ENCODE data around the gene EIF2B4.

EIF2B4 gene

GRCh38 chr2:27315122-27315521 is 55.0 kb downstream of the EIF2B4 start:
- no peaks in the 10 kb centered on the region for H3K27me3 ChIP-seq (ENCODE audit: control insufficient read depth in 1 of 2, insufficient read depth in 2 of 2, low read length in 2 of 2)
- peaks cover 0 to 13% of the 10 kb centered on the region in 2 donors for H3K36me3 ChIP-seq (ENCODE audit: control insufficient read depth in 1 of 2, insufficient read depth in 2 of 2, low read length in 2 of 2)

DNA sequence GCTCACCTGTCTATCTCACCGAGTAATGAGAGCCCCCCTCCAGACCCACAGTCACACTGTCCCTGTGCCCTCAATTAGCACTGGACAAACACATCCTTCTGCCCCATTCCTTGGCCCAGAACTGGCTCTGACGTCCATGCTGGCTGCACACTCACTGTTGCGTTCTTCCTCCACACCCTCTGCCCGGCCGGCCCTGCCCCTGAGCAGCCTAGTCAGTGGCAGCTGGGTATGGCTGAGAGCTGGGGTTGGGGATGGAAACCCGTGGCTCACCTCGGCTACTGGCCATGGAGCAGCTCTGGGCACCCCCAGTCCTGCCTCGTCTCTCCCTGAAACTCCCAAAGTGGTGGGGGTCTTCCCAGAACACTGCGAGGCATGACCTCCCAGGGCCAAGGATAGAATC is 55.4 kb downstream of the EIF2B4 start:
- Histone ChIP-seq H3K4me3 (ENCODE audit: low read depth in 1 of 2, low read length in 2 of 2) (no peak overlapping the region), H3K4me1 (ENCODE audit: control insufficient read depth in 1 of 2, insufficient read depth in 2 of 2, low read length in 2 of 2) (no peaks in the 10 kb centered on the region), H3K27ac (ENCODE audit: low read depth, low read length) (no peak overlapping the region), H3K36me3 (ENCODE audit: control insufficient read depth in 1 of 2, insufficient read depth in 2 of 2, low read length in 2 of 2) (peaks cover 0 to 15% of the 10 kb centered on the region in 2 donors), H3K9me3 (ENCODE audit: control insufficient read depth in 1 of 2, low read length in 2 of 2) (no peaks in the 10 kb centered on the region), H3K9ac (ENCODE audit: low read depth in 1 of 2, low read length in 2 of 2) (no peak overlapping the region), H3K27me3 (ENCODE audit: control insufficient read depth in 1 of 2, insufficient read depth in 2 of 2, low read length in 2 of 2) (no peaks in the 10 kb centered on the region)

More at GRCh38 chr2:27315122-27315521, 55.0 kb downstream of the EIF2B4 start:
- no peak overlapping the region for H3K27ac ChIP-seq (ENCODE audit: low read depth, low read length)
- no peak overlapping the region for H3K4me3 ChIP-seq (ENCODE audit: low read depth in 1 of 2, low read length in 2 of 2)
- no peaks in the 10 kb centered on the region for H3K4me1 ChIP-seq (ENCODE audit: control insufficient read depth in 1 of 2, insufficient read depth in 2 of 2, low read length in 2 of 2)
- H3K9me3 ChIP-seq (ENCODE audit: control insufficient read depth in 1 of 2, low read length in 2 of 2), result no peaks in the 10 kb centered on the region
- no peak overlapping the region for H3K9ac ChIP-seq (ENCODE audit: low read depth in 1 of 2, low read length in 2 of 2)

Data from duodenal mucosa (tissue), 2 donors.